Transverse colon (tissue), 4 donors: ENCODE measurements around the gene IFRD1. TPM values are rescaled to one million over a fixed set of nuclear protein-coding genes. Genes with fewer than 3 reads are reported as not detected.

Experiments used
- DNase-seq: peaks from one replicate; pipeline ENCODE4 v3.0.0-alpha.2; 2019
- H3K27ac ChIP-seq, 4 donors: fragments of 200-600 bp; sonication (generic); 2 replicates each; pipeline ENCODE4 v1.5.1; 2016 to 2018; ENCODE audit warnings: inconsistent platforms in 4 of 4
- H3K27me3 ChIP-seq: fragments of 200-600 bp; sonication (generic); 2 replicates; pipeline ENCODE4 v1.5.1; 2017; ENCODE audit warnings: inconsistent platforms
- H3K36me3 ChIP-seq, 4 donors: fragments of 200-600 bp; sonication (generic); 2 replicates each; pipeline ENCODE4 v1.5.1; 2017 to 2019; ENCODE audit warnings: inconsistent platforms in 4 of 4
- H3K4me1 ChIP-seq, 4 donors: fragments of 200-600 bp; sonication (generic); 2 replicates each; pipeline ENCODE4 v1.5.1; 2017 to 2020; ENCODE audit warnings: inconsistent platforms in 4 of 4
- H3K4me3 ChIP-seq, 4 donors: fragments of 200-600 bp; sonication (generic); 1 replicate in 1 of 4; 2 replicates in 3 of 4; pipeline versions ENCODE4 v1.5.1 to v1.6.1; 2017 to 2019; ENCODE audit warnings: inconsistent platforms in 4 of 4
- H3K9me3 ChIP-seq, 2 donors: fragments of 200-600 bp; sonication (generic); 2 replicates each; pipeline ENCODE4 v1.5.1; 2017 to 2019; ENCODE audit warnings: inconsistent platforms in 2 of 2
- CTCF ChIP-seq, 5 experiments: fragments of 200-600 bp in 3 of 5; fragments of 450-650 bp in 2 of 5; sonication (generic) in 3 of 5; IDR thresholded peaks; 1 replicate in 2 of 5; 2 replicates in 3 of 5; pipeline ENCODE4 v1.5.1; 2016 to 2017; ENCODE audit warnings: antibody characterized with exemption in 5 of 5, inconsistent platforms in 3 of 5, mild to moderate bottlenecking in 2 of 5, moderate library complexity in 1 of 5
- EP300 ChIP-seq: sonication (generic); formaldehyde crosslinking; IDR thresholded peaks from one replicate; pipeline ENCODE4 v1.6.1; 2017; ENCODE audit warnings: antibody characterized with exemption, low read depth
- POLR2A ChIP-seq: fragments of 450-650 bp; IDR thresholded peaks from one replicate; pipeline ENCODE4 v1.6.1; 2016; ENCODE audit warnings: antibody characterized with exemption, mild to moderate bottlenecking, moderate library complexity
- POLR2AphosphoS5 ChIP-seq, 3 donors: sonication (generic); formaldehyde crosslinking; IDR thresholded peaks; one replicate each; pipeline ENCODE4 v1.6.1; 2016; ENCODE audit warnings: antibody characterized with exemption in 3 of 3
- WGBS, 2 donors: methylation state at CpG; one replicate each; pipeline ENCODE4 v1.1.5; 2018; ENCODE audit warnings: low coverage in 1 of 2; 5-methylcytosine and 5-hydroxymethylcytosine counted together
- in situ Hi-C, 4 donors: fragments of 200-750 bp; cut with MboI; loops; one replicate each; pipeline versions ENCODE4 v1.15.0 to v1.15.1; 2017; ENCODE audit warnings: low sequenced_read_pairs in 3 of 4, low pct_ligation_motif_present in 1 of 4, low pct_unique_long_range_greater_than_20kb in 1 of 4
- intact Hi-C: fragments of 100-400 bp; cut with DNase I; formaldehyde crosslinking; loops from one replicate; pipeline ENCODE4 v1.15.1; 2023; ENCODE audit warnings: low total_unique reads
- total RNA-seq, 4 donors: library from RNA; depleted of rRNA; stranded (reverse); fragments of >200 nt; gene quantifications; one replicate each; pipeline ENCODE4 v1.1.0, GENCODE V29; 2016

IFRD1 gene
- total RNA-seq, 4 donors from 2014 or later: 23.3 to 92.7 (median 52.0) TPM

GRCh38 chr7:112430649-112431048 lies 19.6 kb upstream of the IFRD1 start:
- no peaks in the 10 kb centered on the region for H3K9me3 ChIP-seq
- intact Hi-C loops (no loop called here), in situ Hi-C loops (no loop called here)
- no peaks in the 10 kb centered on the region for H3K36me3 ChIP-seq
- no peaks in the 10 kb centered on the region for H3K4me1 ChIP-seq
- TF ChIP-seq POLR2A: no peak
- TF ChIP-seq CTCF (IDR thresholded peaks at IDR 0.05): no peak
- no peak for TF ChIP-seq EP300
- no peak for TF ChIP-seq POLR2AphosphoS5 (IDR thresholded peaks at IDR 0.05)
- H3K4me3 ChIP-seq: no peak overlapping the region
- 93 to 100% methylated on average over 1 to 2 of the region's 2 CpGs for WGBS, 2 donors
- no peak for DNase-seq
- H3K27ac ChIP-seq: no peak overlapping the region
- H3K27me3 ChIP-seq: no peaks in the 10 kb centered on the region

- H3K4me1 ChIP-seq: no peaks in the 10 kb centered on the region
- in situ Hi-C loops: no loop called here
- intact Hi-C loops: no loop called here
Observed at GRCh38 chr7:112431803-112432202, 18.5 kb upstream of the IFRD1 start.

GRCh38 chr7:112433289-112433688 lies 17.0 kb upstream of the IFRD1 start:
- Histone ChIP-seq H3K4me1 (no peaks in the 10 kb centered on the region), H3K9me3 (no peaks in the 10 kb centered on the region), H3K27ac (no peak overlapping the region), H3K27me3 (no peaks in the 10 kb centered on the region), H3K36me3 (no peaks in the 10 kb centered on the region), H3K4me3 (no peak overlapping the region)
- TF ChIP-seq POLR2A: no peak
- TF ChIP-seq EP300: no peak
- no peak for TF ChIP-seq CTCF (IDR thresholded peaks at IDR 0.05)
- no peak for TF ChIP-seq POLR2AphosphoS5 (IDR thresholded peaks at IDR 0.05)
- in situ Hi-C loops: no loop called here
- WGBS, 2 donors: 50% methylated on average over 1 of the region's 1 CpG; no CpG with 5 or more reads in 1 of the 2 donors
- DNase-seq: no peak
- intact Hi-C loops: no loop called here

More at GRCh38 chr7:112431803-112432202, 18.5 kb upstream of the IFRD1 start:
- DNase-seq: no peak
- no peak overlapping the region for H3K27ac ChIP-seq
- H3K4me3 ChIP-seq: no peak overlapping the region
- H3K9me3 ChIP-seq: no peaks in the 10 kb centered on the region
- TF ChIP-seq POLR2AphosphoS5 (IDR thresholded peaks at IDR 0.05): no peak
- 90 to 100% methylated on average over 3 of the region's 3 CpGs for WGBS, 2 donors
- no peaks in the 10 kb centered on the region for H3K36me3 ChIP-seq
- no peaks in the 10 kb centered on the region for H3K27me3 ChIP-seq

GRCh38 chr7:112437072-112437471 lies 13.2 kb upstream of the IFRD1 start:
- Histone ChIP-seq H3K27me3 (no peaks in the 10 kb centered on the region), H3K27ac (no peak overlapping the region), H3K9me3 (no peaks in the 10 kb centered on the region), H3K4me1 (no peaks in the 10 kb centered on the region), H3K4me3 (no peak overlapping the region), H3K36me3 (no peaks in the 10 kb centered on the region)
- TF ChIP-seq CTCF (IDR thresholded peaks at IDR 0.05): no peak
- no peak for TF ChIP-seq POLR2AphosphoS5 (IDR thresholded peaks at IDR 0.05)
- TF ChIP-seq POLR2A: no peak
- no peak for TF ChIP-seq EP300
- DNase-seq: no peak
- WGBS, 2 donors: 75 to 76% methylated on average over 1 of the region's 1 CpG
- in situ Hi-C loops: no loop called here
- intact Hi-C loops: no loop called here

GRCh38 chr7:112439476-112439875 lies 10.8 kb upstream of the IFRD1 start:
- Histone ChIP-seq H3K36me3 (no peaks in the 10 kb centered on the region), H3K4me3 (no peak overlapping the region), H3K27me3 (no peaks in the 10 kb centered on the region), H3K9me3 (no peaks in the 10 kb centered on the region), H3K27ac (no peak overlapping the region), H3K4me1 (no peaks in the 10 kb centered on the region)
- intact Hi-C loops: no loop called here
- TF ChIP-seq POLR2A: no peak
- no peak for TF ChIP-seq POLR2AphosphoS5 (IDR thresholded peaks at IDR 0.05)
- no peak for TF ChIP-seq EP300
- TF ChIP-seq CTCF (IDR thresholded peaks at IDR 0.05): no peak
- in situ Hi-C loops: no loop called here
- WGBS, 2 donors: 86 to 100% methylated on average over 1 of the region's 1 CpG
- no peak for DNase-seq
